HFFc6 (cell line): ENCODE measurements around the gene HCAR1. TPM values are rescaled to one million over a fixed set of nuclear protein-coding genes. Genes with fewer than 3 reads are reported as not detected.
"Not testable (repeated sequence)": the region's sequence is repeated elsewhere in the genome, so short reads cannot be mapped to it uniquely, and the experiment has no call there.

Source experiments
- DNase-seq: peaks from one replicate; pipeline ENCODE4 v3.0.0-alpha.2; 2018
- H3K27ac Mint-ChIP-seq: 2 replicates; pipeline ENCODE4 v1.8.0; 2020; ENCODE audit warnings: mild to moderate bottlenecking, mixed read lengths
- H3K27me3 Mint-ChIP-seq: 2 replicates; pipeline ENCODE4 v1.8.0; 2021; ENCODE audit warnings: mild to moderate bottlenecking, moderate library complexity, mixed read lengths; ENCODE audit not compliant: insufficient read depth
- H3K36me3 Mint-ChIP-seq: 2 replicates; pipeline ENCODE4 v1.8.0; 2021; ENCODE audit warnings: low read depth, mixed read lengths
- H3K4me1 Mint-ChIP-seq: 2 replicates; pipeline ENCODE4 v1.8.0; 2020; ENCODE audit warnings: low read depth, mixed read lengths
- H3K4me3 Mint-ChIP-seq: 2 replicates; pipeline ENCODE4 v1.8.0; 2020; ENCODE audit warnings: mild to moderate bottlenecking, moderate library complexity, mixed read lengths
- H3K9me3 Mint-ChIP-seq: 2 replicates; pipeline ENCODE4 v1.8.0; 2020; ENCODE audit warnings: mild to moderate bottlenecking, mixed read lengths
- long read RNA-seq: library from polyadenylated mRNA; unstranded; transcript quantifications from one replicate; pipeline ENCODE4 v2.0.0, GENCODE V29; 2019
- total RNA-seq, 6 experiments: library from RNA; stranded (reverse); fragmentation: NEBNext Ultra II Directional; extraction: Animal tissue kit (Norgen Biotek cat#: 25700); gene quantifications; 2 replicates in 1 of 6; 3 replicates in 5 of 6; pipeline ENCODE4 v1.2.3, GENCODE V29; 2021
- TF ChIP-seq, protein P1 (sequence below): fragments of 200-600 bp; sonication (generic); IDR thresholded peaks from 2 replicates; pipeline ENCODE4 v1.5.0; 2021; ENCODE audit warnings: antibody characterized with exemption, mild to moderate bottlenecking

Gene HCAR1, protein sequence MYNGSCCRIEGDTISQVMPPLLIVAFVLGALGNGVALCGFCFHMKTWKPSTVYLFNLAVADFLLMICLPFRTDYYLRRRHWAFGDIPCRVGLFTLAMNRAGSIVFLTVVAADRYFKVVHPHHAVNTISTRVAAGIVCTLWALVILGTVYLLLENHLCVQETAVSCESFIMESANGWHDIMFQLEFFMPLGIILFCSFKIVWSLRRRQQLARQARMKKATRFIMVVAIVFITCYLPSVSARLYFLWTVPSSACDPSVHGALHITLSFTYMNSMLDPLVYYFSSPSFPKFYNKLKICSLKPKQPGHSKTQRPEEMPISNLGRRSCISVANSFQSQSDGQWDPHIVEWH
- total RNA-seq = not detected
- long read RNA-seq = 0 reads

- DNase-seq = no peak
- TF ChIP-seq, protein P1, sequence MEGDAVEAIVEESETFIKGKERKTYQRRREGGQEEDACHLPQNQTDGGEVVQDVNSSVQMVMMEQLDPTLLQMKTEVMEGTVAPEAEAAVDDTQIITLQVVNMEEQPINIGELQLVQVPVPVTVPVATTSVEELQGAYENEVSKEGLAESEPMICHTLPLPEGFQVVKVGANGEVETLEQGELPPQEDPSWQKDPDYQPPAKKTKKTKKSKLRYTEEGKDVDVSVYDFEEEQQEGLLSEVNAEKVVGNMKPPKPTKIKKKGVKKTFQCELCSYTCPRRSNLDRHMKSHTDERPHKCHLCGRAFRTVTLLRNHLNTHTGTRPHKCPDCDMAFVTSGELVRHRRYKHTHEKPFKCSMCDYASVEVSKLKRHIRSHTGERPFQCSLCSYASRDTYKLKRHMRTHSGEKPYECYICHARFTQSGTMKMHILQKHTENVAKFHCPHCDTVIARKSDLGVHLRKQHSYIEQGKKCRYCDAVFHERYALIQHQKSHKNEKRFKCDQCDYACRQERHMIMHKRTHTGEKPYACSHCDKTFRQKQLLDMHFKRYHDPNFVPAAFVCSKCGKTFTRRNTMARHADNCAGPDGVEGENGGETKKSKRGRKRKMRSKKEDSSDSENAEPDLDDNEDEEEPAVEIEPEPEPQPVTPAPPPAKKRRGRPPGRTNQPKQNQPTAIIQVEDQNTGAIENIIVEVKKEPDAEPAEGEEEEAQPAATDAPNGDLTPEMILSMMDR = no peak
- H3K4me3 Mint-ChIP-seq = no peak within 1 kb of the TSS
- peaks cover 8% of the 10 kb centered on the region for H3K4me1 Mint-ChIP-seq
- no peaks in the 10 kb centered on the region for H3K9me3 Mint-ChIP-seq
- H3K36me3 Mint-ChIP-seq = no peaks in the 10 kb centered on the region
- peaks cover 9% of the 10 kb centered on the region for H3K27me3 Mint-ChIP-seq
- H3K27ac Mint-ChIP-seq = no peak within 1 kb of the TSS
Observed at GRCh38 chr12:122730215-122731014, at the start of gene HCAR1. HCAR1 (minus strand) TSS chr12:122730844; CDS start chr12:122730339, 505 bp downstream.

GRCh38 chr12:122757568-122757967 lies 26.9 kb upstream of the HCAR1 start:
- H3K4me1 Mint-ChIP-seq = peaks cover 27% of the 10 kb centered on the region
- no peak for DNase-seq
- peaks cover 45% of the 10 kb centered on the region for H3K36me3 Mint-ChIP-seq
- H3K4me3 Mint-ChIP-seq = no peak overlapping the region
- 0 out of 2 replicates have a peak overlapping the region, but pooled peaks have one; percentile 9 for H3K27ac Mint-ChIP-seq
- no peaks in the 10 kb centered on the region for H3K9me3 Mint-ChIP-seq
- TF ChIP-seq, protein P1 = no peak
- no peaks in the 10 kb centered on the region for H3K27me3 Mint-ChIP-seq

DNA sequence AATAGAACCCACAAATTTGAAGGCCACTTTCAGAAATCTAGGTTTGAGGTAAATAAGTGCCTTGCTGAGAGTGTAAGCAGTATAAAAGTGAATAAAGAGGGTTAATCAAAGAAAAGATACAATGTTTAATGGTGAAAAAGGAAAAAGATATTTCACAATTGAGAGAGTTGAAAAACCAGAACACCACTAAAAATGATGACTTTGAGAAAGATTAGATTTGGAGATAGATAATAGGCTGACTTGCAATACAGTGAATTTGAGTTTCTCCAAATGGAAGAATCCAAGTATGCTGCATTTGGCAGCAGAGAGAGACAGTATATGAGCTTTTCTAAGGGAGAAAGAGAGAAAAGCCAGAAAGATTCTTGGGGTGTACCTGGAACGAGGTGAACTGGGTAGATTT lies 24.1 kb upstream of the HCAR1 start:
- Mint-ChIP-seq H3K36me3 (peaks cover 45% of the 10 kb centered on the region), H3K4me3 (no peak overlapping the region; the same call in 1 of the 2 replicates), H3K9me3 (no peaks in the 10 kb centered on the region), H3K4me1 (peaks cover 37% of the 10 kb centered on the region), H3K27me3 (peaks cover 3% of the 10 kb centered on the region), H3K27ac (peak overlapping the region; percentile 45; the same call in 1 of the 2 replicates)
- TF ChIP-seq, protein P1 = no peak
- DNase-seq = no peak

DNA sequence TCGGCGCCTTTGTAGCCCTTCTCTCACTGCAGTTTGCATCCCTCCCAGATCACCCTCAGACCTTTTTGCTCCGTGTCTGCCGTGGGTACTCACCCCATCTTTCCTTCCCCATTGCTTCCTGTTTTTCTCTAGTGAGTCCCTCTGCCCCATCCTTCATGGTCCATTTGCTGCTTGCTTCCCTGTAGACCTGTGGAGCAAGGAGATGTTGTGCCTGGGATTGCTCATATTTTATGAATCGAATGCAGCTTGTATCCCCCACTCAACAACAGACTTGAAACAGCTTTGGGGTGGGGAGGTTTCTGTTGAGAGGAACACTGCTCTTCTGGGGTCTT lies 22.6 kb upstream of the HCAR1 start:
- Mint-ChIP-seq H3K9me3 (no peaks in the 10 kb centered on the region), H3K4me3 (peak overlapping the region; percentile 95), H3K4me1 (peaks cover 37% of the 10 kb centered on the region), H3K27me3 (peaks cover 3% of the 10 kb centered on the region), H3K27ac (peak overlapping the region; percentile 81), H3K36me3 (peaks cover 45% of the 10 kb centered on the region)
- DNase-seq = no peak
- TF ChIP-seq, protein P1 = no peak

DNA sequence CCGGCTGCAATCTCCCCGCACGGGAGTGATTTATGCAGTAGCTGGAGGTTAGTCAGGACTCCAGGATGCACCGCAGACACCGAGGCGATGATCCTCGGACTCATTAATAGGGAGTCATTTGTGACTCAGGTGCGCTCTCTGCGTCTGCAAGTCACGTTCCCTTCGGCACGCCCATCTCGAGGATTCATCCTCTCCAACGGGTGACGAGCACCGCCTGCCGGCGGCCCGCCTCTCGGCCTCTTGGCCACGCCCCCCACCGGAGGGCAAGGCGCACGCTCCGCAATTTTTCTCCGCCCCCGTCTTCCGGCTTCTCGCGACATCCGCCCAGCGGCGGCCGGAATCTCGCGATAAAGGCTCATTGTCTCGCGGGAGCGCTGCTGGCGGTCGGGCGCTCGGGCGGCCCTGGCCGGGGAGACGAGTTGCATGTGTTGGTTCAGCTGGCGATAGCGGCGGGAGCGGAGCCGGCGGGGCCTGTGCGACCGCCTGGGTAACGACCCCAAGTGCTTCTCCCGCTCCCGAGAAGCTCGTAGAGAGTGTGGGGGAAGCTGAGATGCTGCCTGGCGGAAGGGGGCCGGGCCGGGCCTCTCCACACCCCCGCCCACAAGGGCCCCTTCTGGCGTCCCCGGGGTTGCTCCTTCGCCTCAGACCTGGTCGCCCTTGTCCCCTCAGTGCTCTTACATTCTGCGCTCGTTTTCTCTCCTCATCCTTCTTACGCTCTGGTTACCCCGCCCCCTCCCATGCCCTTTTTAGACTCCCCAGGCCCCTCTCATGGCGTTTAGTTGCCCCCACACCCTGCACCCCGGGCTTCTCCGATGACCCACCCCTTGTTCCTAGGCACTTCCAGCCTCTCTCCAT lies 22.0 kb upstream of the HCAR1 start, which contains the start of gene DENR:
TSS of gene DENR (plus strand) at position 361 of the 855 bp plus-strand sequence. CDS start 878 bp downstream, outside the sequence.
- peaks cover 42% of the 10 kb centered on the region for H3K36me3 Mint-ChIP-seq
- TF ChIP-seq, protein P1 = peak; percentile 85

DNA sequence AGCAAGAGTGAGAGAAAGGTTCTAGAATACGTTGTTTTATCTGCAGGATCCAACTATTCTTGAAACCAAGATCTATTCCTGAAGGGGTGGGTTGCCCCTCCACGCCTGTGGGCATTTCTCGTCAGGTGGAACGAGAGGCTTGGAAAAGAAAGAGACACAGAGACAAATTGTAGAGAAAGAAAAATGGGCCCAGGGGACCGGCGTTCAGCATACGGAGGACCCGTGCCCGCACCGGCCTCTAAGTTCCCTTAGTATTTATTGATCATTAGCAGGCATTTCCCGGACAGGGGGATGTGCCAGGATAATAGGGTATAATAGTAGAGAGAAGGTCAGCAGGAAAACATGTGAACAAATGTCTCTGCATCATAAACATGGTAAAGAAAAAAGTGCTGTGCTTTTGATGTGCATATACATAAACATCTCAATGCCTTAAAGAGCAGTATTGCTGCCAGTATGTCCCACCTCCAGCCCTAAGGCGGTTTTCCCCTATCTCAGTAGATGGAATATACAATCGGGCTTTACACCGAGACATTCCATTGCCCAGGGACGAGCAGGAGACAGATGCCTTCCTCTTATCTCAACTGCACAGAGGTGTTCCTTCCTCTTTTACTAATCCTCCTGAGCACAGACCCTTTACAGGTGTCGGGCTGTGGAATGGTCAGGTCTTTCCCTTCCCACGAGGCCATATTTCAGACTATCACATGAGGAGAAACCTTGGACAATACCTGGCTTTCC lies 20.3 kb upstream of the HCAR1 start:
- not testable (repeated sequence) for H3K4me3 Mint-ChIP-seq, H3K9me3 Mint-ChIP-seq, H3K27me3 Mint-ChIP-seq, DNase-seq
- H3K27ac Mint-ChIP-seq = peak overlapping the region; percentile 66; the same call in 1 of the 2 replicates
- H3K4me1 Mint-ChIP-seq = peaks cover 29% of the 10 kb centered on the region
- H3K36me3 Mint-ChIP-seq = peaks cover 26% of the 10 kb centered on the region

More for the DNA sequence above, 22.0 kb upstream of the HCAR1 start, which contains the start of gene DENR:
- peaks cover 37% of the 10 kb centered on the region for H3K4me1 Mint-ChIP-seq
- peak within 1 kb of the TSS; percentile 95 for H3K4me3 Mint-ChIP-seq
- peaks cover 3% of the 10 kb centered on the region for H3K27me3 Mint-ChIP-seq
- H3K9me3 Mint-ChIP-seq = no peaks in the 10 kb centered on the region
- H3K27ac Mint-ChIP-seq = peak within 1 kb of the TSS; percentile 81
- DNase-seq = peak; percentile 99
